ENCODE data around the gene CHPT1. TPM values are rescaled to one million over a fixed set of nuclear protein-coding genes. Genes with fewer than 3 reads are reported as not detected.

The CHPT1 gene
- total and polyA plus RNA-seq, 2 experiments from 2014 or later: 22.2 to 23.0 TPM

DNA sequence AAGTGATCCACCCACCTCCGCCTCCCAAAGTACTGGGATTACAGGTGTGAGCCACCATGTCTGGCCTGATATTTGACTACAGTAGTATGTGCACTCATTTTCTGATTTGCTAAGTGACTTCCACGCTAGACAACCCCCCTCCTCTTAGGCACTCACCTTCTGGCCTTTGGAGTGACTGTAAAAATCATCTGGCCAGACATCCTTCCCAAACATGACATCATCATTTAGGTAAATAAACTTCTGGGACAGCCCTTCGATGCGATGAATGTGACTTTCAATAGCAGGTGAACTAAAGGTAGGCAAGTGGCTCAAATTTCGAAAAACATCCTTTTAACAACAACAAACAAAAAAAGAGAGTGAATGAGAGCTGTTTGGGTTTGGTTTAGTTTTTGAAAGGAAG lies 72.4 kb downstream of the CHPT1 start:
- no peak overlapping the region for H3K27ac ChIP-seq (ENCODE audit: low read depth)
- H3K9me2 ChIP-seq (ENCODE audit: insufficient read depth): no peaks in the 10 kb centered on the region
- H3K4me1 ChIP-seq (ENCODE audit: insufficient read depth): no peaks in the 10 kb centered on the region
- peaks cover 21% of the 10 kb centered on the region for H3K36me3 ChIP-seq (ENCODE audit: insufficient read depth)
- no peak overlapping the region for H3K4me3 ChIP-seq
- no peaks in the 10 kb centered on the region for H3K79me2 ChIP-seq (replicated peaks; ENCODE audit: insufficient read depth)
- H3K27me3 Mint-ChIP-seq (ENCODE audit: insufficient read depth, low read depth, poor library complexity): no peaks in the 10 kb centered on the region
- H3K9me3 Mint-ChIP-seq: no peaks in the 10 kb centered on the region
- no peak overlapping the region for H3K4me3 Mint-ChIP-seq
- no peak overlapping the region for H3K27ac Mint-ChIP-seq
- H4K20me1 ChIP-seq (replicated peaks; ENCODE audit: insufficient read depth): no peaks in the 10 kb centered on the region; the same call in 1 of the 2 replicates
- H3K36me3 Mint-ChIP-seq (ENCODE audit: low read depth): peaks cover 32% of the 10 kb centered on the region; the same call in 2 of the 3 replicates
- no peak for DNase-seq (ENCODE audit: low spot score)
- H2AFZ ChIP-seq: no peak overlapping the region
- no peaks in the 10 kb centered on the region; the same call in 2 of the 3 replicates for H3K4me1 Mint-ChIP-seq
- no peaks in the 10 kb centered on the region for H3F3A ChIP-seq (replicated peaks; ENCODE audit: low read depth)
- no peaks in the 10 kb centered on the region for H3K27me3 ChIP-seq (ENCODE audit: insufficient read depth)
- no peak overlapping the region for H3K4me2 ChIP-seq
- ATAC-seq: no peak
- TF ChIP-seq NANOG (IDR thresholded peaks at IDR 0.05; ENCODE audit: borderline replicate concordance) (no peak), ZNF331 (CRISPR knock-in tag; IDR thresholded peaks at IDR 0.05; ENCODE audit: low read depth) (no peak), EZH2 (IDR thresholded peaks at IDR 0.05; ENCODE audit: low read depth, unreplicated experiment) (no peak), STAT1 (IDR thresholded peaks at IDR 0.05; ENCODE audit: unreplicated experiment) (no peak), EZH2phosphoT487 (IDR thresholded peaks at IDR 0.05; ENCODE audit: unreplicated experiment) (no peak), JUNB (IDR thresholded peaks at IDR 0.05; ENCODE audit: unreplicated experiment) (no peak)
- TF ChIP-seq, protein P1, sequence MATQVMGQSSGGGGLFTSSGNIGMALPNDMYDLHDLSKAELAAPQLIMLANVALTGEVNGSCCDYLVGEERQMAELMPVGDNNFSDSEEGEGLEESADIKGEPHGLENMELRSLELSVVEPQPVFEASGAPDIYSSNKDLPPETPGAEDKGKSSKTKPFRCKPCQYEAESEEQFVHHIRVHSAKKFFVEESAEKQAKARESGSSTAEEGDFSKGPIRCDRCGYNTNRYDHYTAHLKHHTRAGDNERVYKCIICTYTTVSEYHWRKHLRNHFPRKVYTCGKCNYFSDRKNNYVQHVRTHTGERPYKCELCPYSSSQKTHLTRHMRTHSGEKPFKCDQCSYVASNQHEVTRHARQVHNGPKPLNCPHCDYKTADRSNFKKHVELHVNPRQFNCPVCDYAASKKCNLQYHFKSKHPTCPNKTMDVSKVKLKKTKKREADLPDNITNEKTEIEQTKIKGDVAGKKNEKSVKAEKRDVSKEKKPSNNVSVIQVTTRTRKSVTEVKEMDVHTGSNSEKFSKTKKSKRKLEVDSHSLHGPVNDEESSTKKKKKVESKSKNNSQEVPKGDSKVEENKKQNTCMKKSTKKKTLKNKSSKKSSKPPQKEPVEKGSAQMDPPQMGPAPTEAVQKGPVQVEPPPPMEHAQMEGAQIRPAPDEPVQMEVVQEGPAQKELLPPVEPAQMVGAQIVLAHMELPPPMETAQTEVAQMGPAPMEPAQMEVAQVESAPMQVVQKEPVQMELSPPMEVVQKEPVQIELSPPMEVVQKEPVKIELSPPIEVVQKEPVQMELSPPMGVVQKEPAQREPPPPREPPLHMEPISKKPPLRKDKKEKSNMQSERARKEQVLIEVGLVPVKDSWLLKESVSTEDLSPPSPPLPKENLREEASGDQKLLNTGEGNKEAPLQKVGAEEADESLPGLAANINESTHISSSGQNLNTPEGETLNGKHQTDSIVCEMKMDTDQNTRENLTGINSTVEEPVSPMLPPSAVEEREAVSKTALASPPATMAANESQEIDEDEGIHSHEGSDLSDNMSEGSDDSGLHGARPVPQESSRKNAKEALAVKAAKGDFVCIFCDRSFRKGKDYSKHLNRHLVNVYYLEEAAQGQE (IDR thresholded peaks at IDR 0.05; ENCODE audit: unreplicated experiment): no peak
- TF ChIP-seq, protein P2, sequence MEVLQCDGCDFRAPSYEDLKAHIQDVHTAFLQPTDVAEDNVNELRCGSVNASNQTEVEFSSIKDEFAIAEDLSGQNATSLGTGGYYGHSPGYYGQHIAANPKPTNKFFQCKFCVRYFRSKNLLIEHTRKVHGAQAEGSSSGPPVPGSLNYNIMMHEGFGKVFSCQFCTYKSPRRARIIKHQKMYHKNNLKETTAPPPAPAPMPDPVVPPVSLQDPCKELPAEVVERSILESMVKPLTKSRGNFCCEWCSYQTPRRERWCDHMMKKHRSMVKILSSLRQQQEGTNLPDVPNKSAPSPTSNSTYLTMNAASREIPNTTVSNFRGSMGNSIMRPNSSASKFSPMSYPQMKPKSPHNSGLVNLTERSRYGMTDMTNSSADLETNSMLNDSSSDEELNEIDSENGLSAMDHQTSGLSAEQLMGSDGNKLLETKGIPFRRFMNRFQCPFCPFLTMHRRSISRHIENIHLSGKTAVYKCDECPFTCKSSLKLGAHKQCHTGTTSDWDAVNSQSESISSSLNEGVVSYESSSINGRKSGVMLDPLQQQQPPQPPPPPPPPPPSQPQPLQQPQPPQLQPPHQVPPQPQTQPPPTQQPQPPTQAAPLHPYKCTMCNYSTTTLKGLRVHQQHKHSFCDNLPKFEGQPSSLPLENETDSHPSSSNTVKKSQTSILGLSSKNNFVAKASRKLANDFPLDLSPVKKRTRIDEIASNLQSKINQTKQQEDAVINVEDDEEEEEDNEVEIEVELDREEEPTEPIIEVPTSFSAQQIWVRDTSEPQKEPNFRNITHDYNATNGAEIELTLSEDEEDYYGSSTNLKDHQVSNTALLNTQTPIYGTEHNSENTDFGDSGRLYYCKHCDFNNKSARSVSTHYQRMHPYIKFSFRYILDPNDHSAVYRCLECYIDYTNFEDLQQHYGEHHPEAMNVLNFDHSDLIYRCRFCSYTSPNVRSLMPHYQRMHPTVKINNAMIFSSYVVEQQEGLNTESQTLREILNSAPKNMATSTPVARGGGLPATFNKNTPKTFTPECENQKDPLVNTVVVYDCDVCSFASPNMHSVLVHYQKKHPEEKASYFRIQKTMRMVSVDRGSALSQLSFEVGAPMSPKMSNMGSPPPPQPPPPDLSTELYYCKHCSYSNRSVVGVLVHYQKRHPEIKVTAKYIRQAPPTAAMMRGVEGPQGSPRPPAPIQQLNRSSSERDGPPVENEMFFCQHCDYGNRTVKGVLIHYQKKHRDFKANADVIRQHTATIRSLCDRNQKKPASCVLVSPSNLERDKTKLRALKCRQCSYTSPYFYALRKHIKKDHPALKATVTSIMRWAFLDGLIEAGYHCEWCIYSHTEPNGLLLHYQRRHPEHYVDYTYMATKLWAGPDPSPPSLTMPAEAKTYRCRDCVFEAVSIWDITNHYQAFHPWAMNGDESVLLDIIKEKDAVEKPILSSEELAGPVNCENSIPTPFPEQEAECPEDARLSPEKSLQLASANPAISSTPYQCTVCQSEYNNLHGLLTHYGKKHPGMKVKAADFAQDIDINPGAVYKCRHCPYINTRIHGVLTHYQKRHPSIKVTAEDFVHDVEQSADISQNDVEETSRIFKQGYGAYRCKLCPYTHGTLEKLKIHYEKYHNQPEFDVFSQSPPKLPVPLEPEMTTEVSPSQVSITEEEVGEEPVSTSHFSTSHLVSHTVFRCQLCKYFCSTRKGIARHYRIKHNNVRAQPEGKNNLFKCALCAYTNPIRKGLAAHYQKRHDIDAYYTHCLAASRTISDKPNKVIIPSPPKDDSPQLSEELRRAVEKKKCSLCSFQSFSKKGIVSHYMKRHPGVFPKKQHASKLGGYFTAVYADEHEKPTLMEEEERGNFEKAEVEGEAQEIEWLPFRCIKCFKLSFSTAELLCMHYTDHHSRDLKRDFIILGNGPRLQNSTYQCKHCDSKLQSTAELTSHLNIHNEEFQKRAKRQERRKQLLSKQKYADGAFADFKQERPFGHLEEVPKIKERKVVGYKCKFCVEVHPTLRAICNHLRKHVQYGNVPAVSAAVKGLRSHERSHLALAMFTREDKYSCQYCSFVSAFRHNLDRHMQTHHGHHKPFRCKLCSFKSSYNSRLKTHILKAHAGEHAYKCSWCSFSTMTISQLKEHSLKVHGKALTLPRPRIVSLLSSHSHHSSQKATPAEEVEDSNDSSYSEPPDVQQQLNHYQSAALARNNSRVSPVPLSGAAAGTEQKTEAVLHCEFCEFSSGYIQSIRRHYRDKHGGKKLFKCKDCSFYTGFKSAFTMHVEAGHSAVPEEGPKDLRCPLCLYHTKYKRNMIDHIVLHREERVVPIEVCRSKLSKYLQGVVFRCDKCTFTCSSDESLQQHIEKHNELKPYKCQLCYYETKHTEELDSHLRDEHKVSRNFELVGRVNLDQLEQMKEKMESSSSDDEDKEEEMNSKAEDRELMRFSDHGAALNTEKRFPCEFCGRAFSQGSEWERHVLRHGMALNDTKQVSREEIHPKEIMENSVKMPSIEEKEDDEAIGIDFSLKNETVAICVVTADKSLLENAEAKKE (CRISPR knock-in tag; IDR thresholded peaks at IDR 0.05): no peak
- TF ChIP-seq, protein P3, sequence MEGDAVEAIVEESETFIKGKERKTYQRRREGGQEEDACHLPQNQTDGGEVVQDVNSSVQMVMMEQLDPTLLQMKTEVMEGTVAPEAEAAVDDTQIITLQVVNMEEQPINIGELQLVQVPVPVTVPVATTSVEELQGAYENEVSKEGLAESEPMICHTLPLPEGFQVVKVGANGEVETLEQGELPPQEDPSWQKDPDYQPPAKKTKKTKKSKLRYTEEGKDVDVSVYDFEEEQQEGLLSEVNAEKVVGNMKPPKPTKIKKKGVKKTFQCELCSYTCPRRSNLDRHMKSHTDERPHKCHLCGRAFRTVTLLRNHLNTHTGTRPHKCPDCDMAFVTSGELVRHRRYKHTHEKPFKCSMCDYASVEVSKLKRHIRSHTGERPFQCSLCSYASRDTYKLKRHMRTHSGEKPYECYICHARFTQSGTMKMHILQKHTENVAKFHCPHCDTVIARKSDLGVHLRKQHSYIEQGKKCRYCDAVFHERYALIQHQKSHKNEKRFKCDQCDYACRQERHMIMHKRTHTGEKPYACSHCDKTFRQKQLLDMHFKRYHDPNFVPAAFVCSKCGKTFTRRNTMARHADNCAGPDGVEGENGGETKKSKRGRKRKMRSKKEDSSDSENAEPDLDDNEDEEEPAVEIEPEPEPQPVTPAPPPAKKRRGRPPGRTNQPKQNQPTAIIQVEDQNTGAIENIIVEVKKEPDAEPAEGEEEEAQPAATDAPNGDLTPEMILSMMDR (conservative IDR thresholded peaks at IDR 0.05; ENCODE audit: low read depth in 2 of 2): no peak
- TF ChIP-seq, protein P4, sequence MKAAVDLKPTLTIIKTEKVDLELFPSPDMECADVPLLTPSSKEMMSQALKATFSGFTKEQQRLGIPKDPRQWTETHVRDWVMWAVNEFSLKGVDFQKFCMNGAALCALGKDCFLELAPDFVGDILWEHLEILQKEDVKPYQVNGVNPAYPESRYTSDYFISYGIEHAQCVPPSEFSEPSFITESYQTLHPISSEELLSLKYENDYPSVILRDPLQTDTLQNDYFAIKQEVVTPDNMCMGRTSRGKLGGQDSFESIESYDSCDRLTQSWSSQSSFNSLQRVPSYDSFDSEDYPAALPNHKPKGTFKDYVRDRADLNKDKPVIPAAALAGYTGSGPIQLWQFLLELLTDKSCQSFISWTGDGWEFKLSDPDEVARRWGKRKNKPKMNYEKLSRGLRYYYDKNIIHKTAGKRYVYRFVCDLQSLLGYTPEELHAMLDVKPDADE (IDR thresholded peaks at IDR 0.05): no peak
